Measurements from ENCODE around the gene TMEM178A. TPM values are rescaled to one million over a fixed set of nuclear protein-coding genes. Genes with fewer than 3 reads are reported as not detected.

TMEM178A gene
- total RNA-seq, 1 experiment from 2014 or later = 7.5 TPM

DNA sequence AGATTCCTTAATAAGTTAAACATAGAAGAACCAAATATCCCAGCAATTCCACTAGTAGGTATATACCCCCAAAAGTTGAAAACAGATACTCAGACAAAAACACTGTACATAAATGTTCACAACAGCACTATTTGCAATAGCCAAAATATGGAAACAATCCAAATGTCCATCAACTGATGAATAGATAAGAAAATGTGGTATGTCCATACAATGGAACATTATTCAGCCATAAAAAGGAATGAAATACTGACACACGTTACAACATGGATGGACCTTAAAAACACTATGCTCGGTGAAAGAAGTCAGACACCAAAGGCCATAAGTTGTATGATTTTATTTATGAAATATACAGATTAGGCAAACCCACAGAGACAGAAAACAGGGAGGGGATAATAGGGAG lies 12.5 kb downstream of the TMEM178A start:
- Mint-ChIP-seq H3K4me1 (peaks cover 10 to 12% of the 10 kb centered on the region in 2 experiments), H3K4me3 (no peak overlapping the region), H3K9me3 (peaks cover 17 to 19% of the 10 kb centered on the region in 2 experiments), H3K27ac (no peak overlapping the region), H3K36me3 (ENCODE audit: insufficient read depth in 1 of 3, low read depth in 3 of 3) (peaks cover 13 to 28% (median 21%) of the 10 kb centered on the region in 3 experiments), H3K27me3 (ENCODE audit: low read depth) (no peaks in the 10 kb centered on the region)
- Histone ChIP-seq H4K5ac (ENCODE audit: insufficient read length, low read depth, low read length) (no peak overlapping the region), H4K20me1 (ENCODE audit: control insufficient read depth, insufficient read depth, insufficient read length) (no peaks in the 10 kb centered on the region), H3K9ac (ENCODE audit: extremely low read depth, insufficient read length, low read length) (no peak overlapping the region), H4K91ac (ENCODE audit: insufficient read length, low read depth, low read length) (no peak overlapping the region), H3K79me1 (ENCODE audit: insufficient read depth, low read depth, low read length, poor library complexity, severe bottlenecking) (no peaks in the 10 kb centered on the region), H3K4ac (ENCODE audit: low read depth, low read length) (no peak overlapping the region), H3K56ac (ENCODE audit: insufficient read length, low read depth, low read length) (no peak overlapping the region), H2AK5ac (ENCODE audit: insufficient read length, low read length) (no peak overlapping the region), H3K14ac (ENCODE audit: insufficient read depth, low read length) (no peak overlapping the region), H2BK5ac (ENCODE audit: insufficient read length, low read length) (no peak overlapping the region), H3K27me3 (ENCODE audit: insufficient read depth, low read length) (no peaks in the 10 kb centered on the region), H2BK12ac (ENCODE audit: insufficient read length, low read depth, low read length) (no peak overlapping the region), H3K23me2 (ENCODE audit: insufficient read length, low read depth, low read length, poor library complexity, severe bottlenecking) (no peaks in the 10 kb centered on the region), H3K4me1 (ENCODE audit: insufficient read depth, low read length) (0 out of 2 replicates have a peak, but pooled peaks cover 5% of the 10 kb centered on the region), H3K27ac (ENCODE audit: insufficient read length, low read depth, low read length) (no peak overlapping the region), H3K23ac (ENCODE audit: insufficient read length, low read depth, low read length) (no peak overlapping the region), H3K18ac (ENCODE audit: insufficient read length, low read depth, low read length) (no peak overlapping the region), H2BK20ac (ENCODE audit: low read depth, low read length, poor library complexity, severe bottlenecking) (no peak overlapping the region), H3T11ph (ENCODE audit: low read length) (no peak overlapping the region), H4K8ac (replicated peaks; ENCODE audit: insufficient read length, low read depth, low read length) (no peak overlapping the region), H2BK15ac (ENCODE audit: low read depth, low read length) (no peak overlapping the region), H2BK120ac (ENCODE audit: low read depth, low read length, poor library complexity, severe bottlenecking) (no peak overlapping the region), H3K9me3 (ENCODE audit: control insufficient read depth, low read depth, low read length) (no peaks in the 10 kb centered on the region), H3K4me2 (ENCODE audit: insufficient read depth, insufficient read length, low read length) (no peak overlapping the region), H3K79me2 (ENCODE audit: insufficient read depth, low read length) (no peaks in the 10 kb centered on the region), H2AFZ (ENCODE audit: low read length) (no peak overlapping the region)
- WGBS (ENCODE audit: extremely low coverage, insufficient read length, low lambda C conversion rate) = no CpG with 5 or more reads among the region's 2 CpGs
- TF ChIP-seq, protein P1, sequence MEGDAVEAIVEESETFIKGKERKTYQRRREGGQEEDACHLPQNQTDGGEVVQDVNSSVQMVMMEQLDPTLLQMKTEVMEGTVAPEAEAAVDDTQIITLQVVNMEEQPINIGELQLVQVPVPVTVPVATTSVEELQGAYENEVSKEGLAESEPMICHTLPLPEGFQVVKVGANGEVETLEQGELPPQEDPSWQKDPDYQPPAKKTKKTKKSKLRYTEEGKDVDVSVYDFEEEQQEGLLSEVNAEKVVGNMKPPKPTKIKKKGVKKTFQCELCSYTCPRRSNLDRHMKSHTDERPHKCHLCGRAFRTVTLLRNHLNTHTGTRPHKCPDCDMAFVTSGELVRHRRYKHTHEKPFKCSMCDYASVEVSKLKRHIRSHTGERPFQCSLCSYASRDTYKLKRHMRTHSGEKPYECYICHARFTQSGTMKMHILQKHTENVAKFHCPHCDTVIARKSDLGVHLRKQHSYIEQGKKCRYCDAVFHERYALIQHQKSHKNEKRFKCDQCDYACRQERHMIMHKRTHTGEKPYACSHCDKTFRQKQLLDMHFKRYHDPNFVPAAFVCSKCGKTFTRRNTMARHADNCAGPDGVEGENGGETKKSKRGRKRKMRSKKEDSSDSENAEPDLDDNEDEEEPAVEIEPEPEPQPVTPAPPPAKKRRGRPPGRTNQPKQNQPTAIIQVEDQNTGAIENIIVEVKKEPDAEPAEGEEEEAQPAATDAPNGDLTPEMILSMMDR (conservative IDR thresholded peaks at IDR 0.05) = no peak
- DNase-seq = no peak

All from H9 (cell line).